Fibroblast of villous mesenchyme (primary cell): Measurements from ENCODE around the gene KRT36. TPM values are rescaled to one million over a fixed set of nuclear protein-coding genes. Genes with fewer than 3 reads are reported as not detected.

Source experiments
- DNase-seq: peaks from one replicate; pipeline ENCODE4 v3.0.0-alpha.2; 2010; ENCODE audit warnings: low read depth
- H3K4me3 ChIP-seq: 2 replicates; pipeline ENCODE4 v1.5.1; 2011; ENCODE audit warnings: low read depth, mild to moderate bottlenecking, low read length
- total RNA-seq: library from RNA; depleted of rRNA; stranded (reverse); fragments of >200 nt; gene quantifications from 2 replicates; pipeline ENCODE4 v1.2.3, GENCODE V29; 2012
- TF ChIP-seq, protein P1 (sequence below): IDR thresholded peaks from 2 replicates; pipeline ENCODE4 v1.5.1; 2012; ENCODE audit warnings: low read depth, mild to moderate bottlenecking, low read length; ENCODE audit not compliant: insufficient read depth

The KRT36 gene
- total RNA-seq, 1 donor: under 0.01 TPM

DNA sequence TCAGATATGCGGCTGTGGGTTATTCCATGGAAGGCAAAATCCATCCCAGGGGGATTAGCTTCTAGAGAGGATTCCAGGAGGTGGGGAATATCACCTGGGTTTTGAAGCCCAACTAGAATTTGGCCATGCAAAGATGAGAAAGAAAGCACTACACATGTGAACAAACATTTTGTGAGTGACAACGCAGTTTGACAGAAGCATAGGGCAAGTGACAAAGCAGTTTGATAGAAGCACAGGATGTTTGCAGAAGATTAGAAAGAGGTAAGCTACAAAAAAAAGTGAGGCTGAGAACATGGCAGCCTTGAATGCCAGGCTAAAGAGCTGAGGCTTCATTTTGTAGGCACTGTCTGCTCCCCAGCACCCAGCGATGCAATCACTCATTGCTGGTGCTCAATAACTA is 36.6 kb downstream of the KRT36 start:
- DNase-seq: no peak
- no peak overlapping the region for H3K4me3 ChIP-seq
- TF ChIP-seq, protein P1, sequence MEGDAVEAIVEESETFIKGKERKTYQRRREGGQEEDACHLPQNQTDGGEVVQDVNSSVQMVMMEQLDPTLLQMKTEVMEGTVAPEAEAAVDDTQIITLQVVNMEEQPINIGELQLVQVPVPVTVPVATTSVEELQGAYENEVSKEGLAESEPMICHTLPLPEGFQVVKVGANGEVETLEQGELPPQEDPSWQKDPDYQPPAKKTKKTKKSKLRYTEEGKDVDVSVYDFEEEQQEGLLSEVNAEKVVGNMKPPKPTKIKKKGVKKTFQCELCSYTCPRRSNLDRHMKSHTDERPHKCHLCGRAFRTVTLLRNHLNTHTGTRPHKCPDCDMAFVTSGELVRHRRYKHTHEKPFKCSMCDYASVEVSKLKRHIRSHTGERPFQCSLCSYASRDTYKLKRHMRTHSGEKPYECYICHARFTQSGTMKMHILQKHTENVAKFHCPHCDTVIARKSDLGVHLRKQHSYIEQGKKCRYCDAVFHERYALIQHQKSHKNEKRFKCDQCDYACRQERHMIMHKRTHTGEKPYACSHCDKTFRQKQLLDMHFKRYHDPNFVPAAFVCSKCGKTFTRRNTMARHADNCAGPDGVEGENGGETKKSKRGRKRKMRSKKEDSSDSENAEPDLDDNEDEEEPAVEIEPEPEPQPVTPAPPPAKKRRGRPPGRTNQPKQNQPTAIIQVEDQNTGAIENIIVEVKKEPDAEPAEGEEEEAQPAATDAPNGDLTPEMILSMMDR: no peak

DNA sequence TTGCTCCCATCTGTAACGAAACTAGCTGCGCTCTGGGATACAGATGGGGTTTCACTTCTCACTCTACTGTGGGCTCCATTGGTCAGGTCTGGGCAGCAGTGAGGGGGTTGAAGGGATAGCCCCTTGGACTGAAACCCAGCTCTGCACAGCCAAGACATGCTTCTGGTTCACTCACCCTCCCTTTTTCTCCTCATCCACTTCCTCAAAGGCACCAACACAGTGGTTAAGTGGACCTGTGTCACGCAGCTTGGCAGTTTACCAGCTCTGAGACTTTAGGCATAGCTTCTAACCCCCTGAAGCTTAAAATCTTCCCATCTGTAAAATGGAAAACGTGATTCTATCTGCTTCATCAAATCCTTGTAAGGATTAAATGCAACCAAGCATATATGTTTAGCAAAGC is 37.4 kb downstream of the KRT36 start:
- H3K4me3 ChIP-seq: no peak overlapping the region
- DNase-seq: no peak
- TF ChIP-seq, protein P1: no peak

GRCh38 chr17:41451154-41451728 is 38.5 kb downstream of the KRT36 start:
- H3K4me3 ChIP-seq: no peak overlapping the region
- TF ChIP-seq, protein P1: no peak
- peak; percentile 54 for DNase-seq

GRCh38 chr17:41449008-41449407 is 40.7 kb downstream of the KRT36 start:
- TF ChIP-seq, protein P1: no peak
- no peak overlapping the region for H3K4me3 ChIP-seq
- no peak for DNase-seq

GRCh38 chr17:41448506-41448905 is 41.2 kb downstream of the KRT36 start:
- DNase-seq: no peak
- no peak overlapping the region for H3K4me3 ChIP-seq
- TF ChIP-seq, protein P1: no peak

DNA sequence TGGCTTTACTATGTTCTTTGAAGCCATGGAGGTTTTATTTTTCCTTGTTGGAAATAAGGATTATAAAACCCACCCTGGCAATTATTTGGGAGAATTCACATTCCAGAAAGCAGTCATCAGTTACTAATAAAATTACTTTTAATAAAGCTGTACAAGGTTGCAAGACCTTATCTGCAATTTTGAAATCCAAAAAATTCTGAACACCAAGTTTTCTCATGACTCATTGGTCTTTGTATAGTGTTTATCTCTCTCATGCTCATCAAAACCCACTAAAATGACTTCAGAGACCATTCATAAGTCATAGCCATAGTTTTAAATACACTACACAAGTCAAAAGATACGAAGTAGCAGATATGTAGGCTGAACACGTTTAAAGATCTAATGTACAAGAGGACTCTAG is 42.9 kb downstream of the KRT36 start:
- TF ChIP-seq, protein P1: no peak
- peak; percentile 93 for DNase-seq
- no peak overlapping the region for H3K4me3 ChIP-seq

GRCh38 chr17:41444640-41445039 is 45.1 kb downstream of the KRT36 start:
- TF ChIP-seq, protein P1: no peak
- no peak overlapping the region for H3K4me3 ChIP-seq
- DNase-seq: no peak
